GM12875 (cell line): ENCODE results near the gene HTR1D.
A peak's percentile ranks its signal among the peaks of the same experiment; 100 is the strongest.
"Not testable (repeated sequence)": the region's sequence is repeated elsewhere in the genome, so short reads cannot be mapped to it uniquely, and the experiment has no call there.

ENCODE experiments used
- H3K4me3 ChIP-seq: one replicate; pipeline ENCODE4 v1.5.1; 2011; ENCODE audit warnings: low read depth, low read length, control low read depth
- CTCF ChIP-seq: IDR thresholded peaks from 2 replicates; pipeline ENCODE4 v1.5.1; 2011; ENCODE audit warnings: low read depth, mild to moderate bottlenecking, control low read depth, inconsistent platforms, low read length, moderate library complexity, borderline replicate concordance; ENCODE audit not compliant: insufficient read depth

The HTR1D gene

DNA sequence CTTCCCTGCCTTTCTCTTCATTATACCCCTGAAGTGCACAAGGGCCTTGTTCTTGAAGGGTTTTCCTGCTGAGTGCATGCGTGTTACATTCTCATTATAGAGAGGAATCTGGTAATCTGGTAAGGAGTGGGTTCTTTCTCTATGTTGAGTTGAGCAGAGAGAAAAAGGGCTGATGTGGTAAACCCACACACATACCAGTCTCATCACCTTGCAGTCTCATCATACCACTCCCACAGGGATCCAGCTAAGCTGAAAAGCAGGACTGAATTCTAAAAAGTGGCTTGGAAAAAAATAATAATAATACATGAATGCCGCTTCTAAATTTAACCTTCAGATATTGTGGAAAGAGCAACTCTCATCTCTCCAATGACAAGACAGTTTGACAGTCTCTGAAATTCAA is 10.5 kb upstream of the HTR1D start:
- TF ChIP-seq CTCF: no peak

GRCh38 chr1:23224739-23225648 is 7.7 kb upstream of the HTR1D start:
- H3K4me3 ChIP-seq: no peak overlapping the region
- TF ChIP-seq CTCF: no peak

More for the DNA sequence above, 10.5 kb upstream of the HTR1D start:
- H3K4me3 ChIP-seq: no peak overlapping the region

DNA sequence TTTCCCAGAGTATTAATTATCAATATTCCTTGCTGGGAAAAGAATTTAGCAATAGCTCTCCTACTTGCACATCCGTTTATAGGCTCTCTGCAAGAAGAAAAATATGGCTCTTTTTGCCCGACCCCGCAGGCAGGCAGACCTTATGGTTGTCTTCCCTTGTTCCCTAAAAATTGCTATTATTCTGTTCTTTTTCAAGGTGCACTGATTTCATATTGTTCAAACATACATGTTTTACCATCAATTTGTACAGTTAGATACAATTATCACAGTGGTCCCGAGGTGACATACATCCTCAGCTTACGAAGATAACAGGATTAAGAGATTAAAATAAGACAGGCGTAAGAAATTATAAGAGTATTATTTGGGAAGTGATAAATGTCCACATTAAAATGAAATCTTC is 6.7 kb upstream of the HTR1D start:
- H3K4me3 ChIP-seq: not testable (repeated sequence)

DNA sequence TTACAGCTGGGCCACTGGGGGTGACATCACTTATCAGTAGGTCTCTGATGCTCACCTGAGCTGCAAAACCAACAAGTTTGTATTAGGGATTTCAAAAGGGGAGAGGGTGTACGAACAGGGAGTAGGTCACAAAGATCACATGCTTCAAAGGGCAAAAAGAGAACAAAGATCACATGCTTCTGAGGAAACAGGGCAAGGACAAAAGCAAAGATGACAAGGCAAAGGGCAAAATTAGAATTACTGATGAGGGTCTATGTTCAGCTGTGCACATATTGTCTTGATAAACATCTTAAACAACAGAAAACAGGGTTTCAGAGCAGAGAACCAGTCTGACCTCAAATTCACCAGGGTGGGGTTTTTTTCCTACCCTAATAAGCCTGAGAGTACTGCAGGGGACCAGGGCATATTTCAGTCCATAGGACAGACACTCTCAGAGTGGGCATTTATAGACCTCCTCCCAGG is 6.2 kb upstream of the HTR1D start:
- H3K4me3 ChIP-seq: not testable (repeated sequence)

DNA sequence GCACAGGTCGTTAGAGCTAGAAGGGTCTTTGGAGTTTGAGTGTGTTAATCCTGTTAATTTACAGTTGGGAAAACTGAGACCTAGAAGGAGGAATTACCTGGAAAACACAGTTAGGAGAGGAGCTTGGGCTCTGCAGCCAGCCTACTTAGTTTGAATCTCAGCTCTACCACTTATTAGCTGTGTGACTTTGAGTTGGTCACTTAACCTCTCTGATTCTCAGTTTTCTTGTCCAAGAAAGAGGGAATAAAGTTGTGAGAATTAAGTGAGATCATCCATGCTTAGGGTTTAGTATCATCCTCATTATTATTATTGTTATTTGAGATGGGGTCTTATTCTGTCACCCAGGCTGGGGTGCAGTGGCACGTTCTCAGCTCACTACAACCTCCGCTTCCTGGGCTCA is 5.4 kb upstream of the HTR1D start:
- no peak overlapping the region for H3K4me3 ChIP-seq
- TF ChIP-seq CTCF: no peak

DNA sequence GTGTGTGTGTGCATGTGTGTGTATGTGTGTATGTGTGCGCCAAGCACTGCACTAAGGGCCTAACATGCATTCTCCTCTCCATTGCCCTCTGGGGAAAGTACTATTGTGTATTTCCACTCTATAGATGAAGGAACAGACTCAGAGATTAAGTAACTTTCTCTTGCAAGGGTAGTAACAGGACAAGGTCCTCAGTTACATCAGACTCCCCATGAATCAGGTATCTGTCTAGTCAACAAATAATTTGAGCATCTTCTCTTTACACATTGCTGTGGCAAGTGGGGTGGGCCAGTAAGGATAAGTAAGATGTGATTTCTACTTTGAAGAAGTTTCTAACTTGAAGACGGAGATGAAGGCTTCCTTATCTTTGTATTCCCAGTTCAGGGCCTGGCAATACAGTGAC is 5.0 kb upstream of the HTR1D start:
- TF ChIP-seq CTCF: no peak

GRCh38 chr1:23221107-23221506 is 3.8 kb upstream of the HTR1D start:
- no peak for TF ChIP-seq CTCF

More for the DNA sequence above, 5.0 kb upstream of the HTR1D start:
- no peak overlapping the region for H3K4me3 ChIP-seq

GRCh38 chr1:23216771-23217420 is 406 bp downstream of the HTR1D start:
- TF ChIP-seq CTCF: peak; percentile 83
- no peak overlapping the region for H3K4me3 ChIP-seq

More at GRCh38 chr1:23221107-23221506, 3.8 kb upstream of the HTR1D start:
- no peak overlapping the region for H3K4me3 ChIP-seq
